ENCODE data around the gene PPARG.
"Not testable (repeated sequence)": the region's sequence is repeated elsewhere in the genome, so short reads cannot be mapped to it uniquely, and the experiment has no call there.

The PPARG gene

DNA sequence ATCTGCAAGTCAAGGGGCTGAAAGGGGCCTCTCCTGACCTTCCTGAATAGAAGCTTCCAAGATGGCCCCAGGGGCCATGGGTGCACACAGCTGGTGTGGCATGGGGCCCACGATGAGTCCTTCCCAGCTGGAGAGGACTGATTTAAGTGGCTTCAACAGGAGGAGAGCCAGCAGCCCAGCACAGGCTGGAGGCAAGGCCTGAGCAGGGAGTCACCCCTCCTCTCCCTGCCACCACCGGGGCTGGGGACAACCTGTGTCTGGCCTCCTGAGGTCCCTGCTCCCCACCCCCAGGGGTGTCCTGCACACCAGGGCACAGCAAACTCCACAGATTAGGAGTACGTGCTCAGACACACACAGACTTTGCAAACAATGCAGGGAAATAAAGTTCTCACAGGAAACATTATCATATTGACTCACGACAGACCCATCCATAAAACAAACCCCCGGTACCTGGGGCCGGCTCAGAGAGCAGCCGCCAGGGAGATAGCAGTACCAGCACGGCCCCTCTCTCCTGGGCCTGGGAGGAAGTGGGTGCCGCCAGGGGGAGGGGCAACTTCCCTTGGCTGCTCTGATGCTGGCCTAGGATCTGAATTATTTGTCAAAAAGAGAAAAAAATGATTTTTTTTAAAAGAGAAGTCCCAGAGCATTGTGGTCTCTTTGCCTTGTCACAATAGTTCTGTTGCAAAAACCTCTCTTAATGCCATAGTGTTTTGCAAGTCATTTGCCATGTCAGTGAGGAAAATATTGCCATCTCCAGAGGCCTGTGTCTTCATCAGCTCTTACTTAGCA, 173.5 kb downstream of the PPARG start:
- DNase-seq (ENCODE audit: low spot score), result peak; percentile 74

- DNase-seq (ENCODE audit: low spot score), result no peak
Measured at GRCh38 chr3:12463686-12464085, 174.8 kb downstream of the PPARG start.

DNA sequence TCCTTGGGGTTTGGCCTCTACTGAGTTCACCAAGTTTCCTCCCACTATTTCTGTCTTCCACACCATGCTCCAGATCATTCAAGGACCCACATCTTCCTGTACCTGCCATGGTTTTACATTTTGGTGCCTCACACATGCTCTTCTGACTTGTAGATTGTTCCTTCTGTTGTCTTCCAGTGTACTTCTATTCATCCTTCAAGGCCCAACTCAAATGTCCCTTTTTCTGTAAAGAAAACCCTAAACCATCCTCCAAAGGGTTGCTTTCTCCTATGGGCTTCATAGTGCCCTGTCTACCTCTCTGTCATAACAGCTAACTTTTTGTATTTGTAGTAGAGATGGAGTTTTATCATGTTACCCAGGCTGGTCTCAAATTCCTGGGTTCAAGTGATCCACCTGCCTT, 175.3 kb downstream of the PPARG start:
- DNase-seq (ENCODE audit: low spot score), result no peak

DNA sequence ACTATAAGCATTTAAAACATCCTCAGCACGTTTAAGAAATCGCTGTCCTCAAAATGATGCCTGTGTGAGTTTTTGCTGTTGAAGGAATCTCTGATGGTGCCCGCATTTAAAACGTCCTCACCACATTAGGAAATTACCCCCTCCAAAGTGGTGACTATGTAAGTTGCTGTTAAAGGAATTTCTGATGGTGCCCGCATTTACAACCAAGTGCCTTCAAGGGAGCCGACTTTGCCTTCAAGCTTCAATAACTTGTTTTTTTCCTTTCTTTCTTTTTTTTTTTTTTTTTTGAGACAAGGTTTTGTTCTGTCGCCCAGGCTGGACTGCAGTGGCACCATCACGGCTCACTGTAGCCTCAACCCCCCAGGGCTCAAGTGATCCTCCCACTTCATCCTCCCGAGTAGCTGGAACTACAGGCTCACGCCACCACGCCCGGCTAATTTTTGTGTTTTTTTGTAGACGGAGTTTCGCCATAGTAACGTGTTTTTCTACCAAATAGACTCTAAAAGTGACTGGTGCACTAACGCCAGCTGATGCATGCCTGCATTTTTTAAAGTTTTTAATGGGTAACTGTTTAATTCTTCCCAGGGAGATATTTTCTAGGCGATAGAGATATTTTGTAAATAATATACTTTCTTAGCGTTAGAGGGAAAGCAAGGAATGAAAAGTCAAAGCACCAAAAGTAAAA, 176.4 kb downstream of the PPARG start:
- DNase-seq (ENCODE audit: low spot score), result no peak

GRCh38 chr3:12465836-12466225, 177.0 kb downstream of the PPARG start:
- no peak for DNase-seq (ENCODE audit: low spot score)

DNA sequence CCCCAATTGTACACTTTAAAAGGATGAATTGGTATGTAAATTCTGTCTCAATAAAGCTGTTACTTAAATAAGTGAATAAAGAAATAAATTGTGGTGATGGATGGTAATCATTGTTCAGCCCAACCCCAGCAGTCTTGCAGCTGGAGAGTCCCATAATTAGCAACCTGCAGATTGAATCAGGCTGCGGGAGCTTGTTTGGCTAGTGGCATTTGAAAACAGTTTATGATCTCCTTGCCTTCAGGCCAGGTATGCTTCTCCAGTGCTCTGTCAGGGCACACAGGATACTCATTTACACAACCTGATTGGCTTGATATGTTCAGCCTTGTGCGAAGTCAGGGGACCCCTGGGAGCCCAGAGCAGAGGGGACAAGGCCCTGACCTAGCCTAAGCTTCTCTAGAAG, 178.9 kb downstream of the PPARG start:
- no peak for DNase-seq (ENCODE audit: low spot score)

DNA sequence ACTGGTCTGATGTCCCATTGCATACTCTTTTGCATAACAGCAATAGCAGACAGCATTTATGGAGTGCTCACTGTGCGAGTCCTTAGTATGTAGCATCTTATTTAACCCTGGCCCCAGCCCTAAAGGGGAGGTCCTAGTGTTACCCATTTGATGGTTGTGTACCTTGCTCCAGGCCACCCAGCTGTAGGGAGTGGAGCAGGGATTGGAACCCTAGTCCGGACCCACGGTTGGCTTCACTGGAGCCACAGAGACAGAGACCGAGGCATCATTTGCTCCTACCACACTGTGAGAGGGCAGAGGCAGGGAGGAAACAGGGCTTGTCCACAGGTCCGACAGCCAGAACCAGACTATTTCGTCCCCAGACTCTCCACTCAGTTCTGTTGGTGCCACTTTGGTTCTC, 179.4 kb downstream of the PPARG start:
- no peak for DNase-seq (ENCODE audit: low spot score)

DNA sequence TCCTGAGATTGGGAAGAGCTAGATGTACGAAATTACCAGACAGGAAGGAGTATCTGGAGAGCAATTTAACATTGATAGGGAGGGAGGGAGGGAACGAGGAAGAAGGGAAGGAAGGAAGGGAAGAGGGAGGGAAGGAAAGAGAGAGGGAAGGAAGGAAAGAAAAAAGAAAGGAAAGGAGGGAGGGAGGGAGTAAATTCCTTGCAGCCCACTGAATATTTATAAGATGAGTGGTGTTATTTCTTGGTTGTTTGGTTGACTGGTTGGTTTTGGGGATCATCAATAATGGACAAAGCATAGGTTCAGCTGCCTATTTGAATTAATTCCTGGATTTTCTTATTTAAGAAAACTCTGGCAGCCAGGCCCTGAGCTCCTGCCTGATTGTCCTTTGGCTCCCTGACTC, 179.9 kb downstream of the PPARG start:
- no peak for DNase-seq (ENCODE audit: low spot score)

- DNase-seq (ENCODE audit: low spot score), result not testable (repeated sequence)
Measured at GRCh38 chr3:12469222-12469621, 180.4 kb downstream of the PPARG start.

DNA sequence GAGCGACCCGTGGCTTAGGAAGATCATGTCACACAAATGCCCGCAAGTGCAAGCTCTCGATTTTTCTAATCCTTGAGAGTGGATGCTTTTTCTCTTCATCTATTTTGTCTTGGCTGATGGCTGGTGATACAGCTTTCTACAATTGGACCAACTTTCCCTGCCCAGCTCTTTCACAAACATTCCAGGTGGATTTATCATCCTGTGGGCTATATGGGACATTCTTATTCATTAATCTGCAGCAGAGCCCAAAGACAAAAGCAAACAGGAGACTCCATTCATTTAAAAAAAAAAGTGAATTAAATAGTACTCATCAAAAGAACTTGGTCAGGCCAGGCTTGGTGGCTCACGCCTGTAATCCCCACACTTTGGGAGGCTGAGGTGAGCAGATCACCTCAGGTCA, 181.2 kb downstream of the PPARG start:
- DNase-seq (ENCODE audit: low spot score), result no peak

- DNase-seq (ENCODE audit: low spot score), result no peak
Measured at GRCh38 chr3:12470680-12471079, 181.8 kb downstream of the PPARG start.

DNA sequence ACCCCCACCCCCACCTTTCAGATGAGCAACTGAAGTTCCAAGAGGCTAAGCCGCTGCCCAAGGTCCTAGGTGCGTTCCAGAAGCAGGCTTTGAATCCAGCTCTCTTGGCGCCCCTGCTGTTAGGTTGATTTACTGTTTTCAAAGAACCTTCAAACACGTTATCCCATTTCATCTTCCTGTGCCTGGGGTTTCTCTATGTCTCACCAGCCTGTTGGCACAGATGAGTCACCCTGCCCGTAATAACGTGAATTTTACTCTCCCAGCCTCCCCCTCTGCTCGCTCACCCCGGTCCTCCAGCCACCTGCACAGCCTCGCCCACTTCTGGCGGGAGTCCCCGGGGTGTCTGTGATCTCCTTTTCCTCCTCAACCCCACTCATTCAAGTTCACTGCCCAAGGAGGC, 182.4 kb downstream of the PPARG start:
- no peak for DNase-seq (ENCODE audit: low spot score)

- DNase-seq (ENCODE audit: low spot score), result no peak
Measured at GRCh38 chr3:12472000-12472610, 183.2 kb downstream of the PPARG start.

GRCh38 chr3:12472796-12473195, 183.9 kb downstream of the PPARG start:
- no peak for DNase-seq (ENCODE audit: low spot score)

DNA sequence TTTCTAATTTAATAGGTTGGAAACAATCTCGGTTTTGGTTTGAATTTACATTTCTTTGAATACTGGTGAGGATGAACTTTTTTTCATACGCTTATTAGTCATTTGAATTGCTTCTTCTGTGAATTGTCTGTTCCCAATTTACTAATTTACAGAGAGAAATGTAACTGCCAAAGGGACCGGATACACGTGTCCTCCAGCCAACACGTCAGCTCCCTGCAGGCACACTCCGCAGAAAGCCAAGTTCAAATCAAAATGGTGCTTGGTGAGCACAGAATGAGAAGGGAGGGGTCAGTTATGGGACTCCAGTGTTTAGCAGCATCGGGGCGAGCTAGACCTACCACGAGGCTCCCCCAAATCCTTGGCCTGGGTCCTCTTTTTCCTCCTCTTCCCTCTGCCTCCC, 184.6 kb downstream of the PPARG start:
- DNase-seq (ENCODE audit: low spot score), result no peak

DNA sequence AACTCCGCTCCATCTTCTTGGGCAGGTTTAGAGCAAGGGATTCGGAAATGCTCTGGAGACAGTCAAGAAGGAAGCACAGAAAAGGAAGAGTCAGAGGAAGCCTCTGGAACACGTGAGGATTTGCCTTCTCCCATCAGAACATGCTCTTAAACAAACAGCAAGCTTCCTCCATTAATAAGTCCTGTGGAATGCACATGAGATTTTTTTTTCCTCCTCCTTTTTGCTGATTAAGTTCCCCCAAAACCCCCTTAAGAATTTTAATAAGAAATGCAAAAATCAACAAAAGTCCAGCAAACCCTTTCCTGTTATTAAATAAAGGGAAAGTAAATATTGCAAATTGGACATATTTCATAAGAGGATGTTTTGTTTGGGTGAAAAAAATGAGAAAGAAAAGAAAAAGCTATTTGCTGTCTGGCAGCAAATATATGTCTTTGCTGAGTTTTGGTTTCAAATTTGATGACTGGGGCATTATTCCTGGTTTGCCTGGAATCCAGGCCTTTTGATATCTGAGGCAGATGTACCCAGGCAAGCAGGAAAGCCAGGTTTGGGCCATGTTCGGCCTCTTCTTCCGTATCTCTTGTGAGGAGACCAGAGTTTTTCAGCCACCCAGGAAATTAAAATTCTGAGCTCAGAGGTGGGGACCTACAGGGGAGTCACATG, 187.5 kb downstream of the PPARG start:
- DNase-seq (ENCODE audit: low spot score), result no peak

DNA sequence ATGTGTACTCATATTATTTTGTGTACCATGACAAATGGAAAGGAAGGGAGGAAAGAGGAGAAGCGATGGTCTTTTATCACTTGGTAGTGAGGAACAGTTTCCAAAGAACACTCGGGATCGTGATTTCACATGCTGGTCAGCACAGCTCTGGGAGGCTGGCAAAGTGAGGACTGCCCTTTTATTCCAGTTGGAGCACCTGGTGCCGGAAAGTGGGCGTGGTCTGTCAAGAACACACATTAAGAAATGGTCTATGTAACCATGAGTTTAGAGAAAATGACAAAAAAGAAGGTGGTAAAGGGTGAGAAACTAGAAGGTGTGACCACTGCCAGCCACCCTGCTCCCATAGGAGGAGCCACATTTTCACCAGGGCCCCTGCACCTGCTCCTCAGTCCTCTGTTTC, 188.4 kb downstream of the PPARG start:
- no peak for DNase-seq (ENCODE audit: low spot score)

GRCh38 chr3:12478326-12478725, 189.5 kb downstream of the PPARG start:
- no peak for DNase-seq (ENCODE audit: low spot score)

- not testable (repeated sequence) for DNase-seq (ENCODE audit: low spot score)
Measured at GRCh38 chr3:12479198-12479597, 190.3 kb downstream of the PPARG start.

DNA sequence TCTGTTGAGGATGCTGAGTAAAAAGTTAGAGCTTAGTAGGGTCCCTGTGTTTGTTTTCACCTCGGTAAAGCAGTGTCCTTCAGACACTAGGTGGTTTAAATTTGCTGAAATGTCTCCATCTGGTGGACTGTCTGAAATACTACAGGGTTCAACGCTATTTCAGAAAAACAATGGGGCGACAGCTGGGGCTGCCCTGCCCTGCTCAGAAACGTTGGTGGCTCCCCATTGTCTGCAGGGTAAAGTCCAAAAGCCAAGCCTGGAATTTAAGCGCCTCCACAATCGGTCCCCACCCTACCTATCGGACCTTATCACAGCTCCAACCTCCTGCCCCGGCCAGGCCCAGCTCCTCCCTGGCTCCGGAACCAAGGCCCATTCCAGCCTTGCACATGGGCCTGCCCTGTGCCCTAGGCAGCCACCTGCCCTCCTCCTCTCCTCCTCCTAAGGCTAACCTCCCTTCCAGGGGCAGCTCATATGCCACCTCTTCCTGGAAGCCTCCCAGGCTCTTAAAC, 191.1 kb downstream of the PPARG start:
- DNase-seq (ENCODE audit: low spot score), result peak; percentile 74

DNA sequence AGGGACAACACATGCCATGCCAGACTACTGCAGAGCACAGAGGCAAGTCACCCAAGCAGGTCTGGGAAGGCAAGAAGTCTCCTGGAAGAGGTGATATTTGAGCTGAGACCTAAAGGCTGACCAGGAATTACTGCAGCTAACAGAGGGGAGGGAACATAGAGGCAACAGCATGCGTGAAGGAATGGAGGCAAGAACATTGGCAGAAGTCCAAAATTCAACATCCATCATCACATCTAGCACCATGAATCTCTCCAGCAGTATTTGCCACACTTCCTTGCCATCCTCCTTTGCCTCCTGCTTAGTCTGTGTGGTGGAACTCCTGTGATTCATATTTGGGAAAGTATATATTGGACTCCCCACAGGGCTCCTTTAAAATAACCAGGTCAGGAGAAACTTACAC, 194.5 kb downstream of the PPARG start:
- DNase-seq (ENCODE audit: low spot score), result no peak

DNA sequence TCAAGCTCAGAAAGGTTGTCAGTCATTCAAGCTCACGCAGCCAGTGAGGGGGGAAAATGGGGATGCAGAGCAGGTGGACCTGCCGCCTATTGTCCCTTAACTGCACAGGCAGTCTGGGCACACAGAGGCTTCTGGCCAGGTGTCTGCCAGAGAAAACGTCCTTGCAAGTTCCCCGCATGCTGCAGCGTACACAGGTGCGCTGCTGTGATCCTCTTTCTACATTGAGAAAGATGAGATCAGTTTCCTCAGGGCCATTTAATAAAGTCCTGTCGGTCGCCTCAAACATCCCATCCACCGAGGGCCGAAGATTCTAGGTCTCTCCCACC, 195.0 kb downstream of the PPARG start:
- no peak for DNase-seq (ENCODE audit: low spot score)

Measured in kidney capillary endothelial cell (primary cell).